HL-60 (cell line): ENCODE data around the gene CAD.
A peak's percentile ranks its signal among the peaks of the same experiment; 100 is the strongest.

Source experiments
- DNase-seq, 2 experiments: peaks; one replicate each; pipeline ENCODE4 v3.0.0-alpha.2; 2010 to 2020; ENCODE audit warnings: low read depth in 1 of 2, low spot score in 1 of 2
- H3K27ac ChIP-seq: fragments of 250-450 bp; sonication (Bioruptor Pico); replicated peaks from 2 replicates; pipeline ENCODE4 v1.5.1; 2020; ENCODE audit warnings: mild to moderate bottlenecking, moderate library complexity
- H3K27me3 ChIP-seq: fragments of 250-450 bp; sonication (Bioruptor Pico); 2 replicates; pipeline ENCODE4 v1.5.1; 2021; ENCODE audit warnings: mild to moderate bottlenecking, moderate library complexity; ENCODE audit not compliant: insufficient read depth, poor library complexity, severe bottlenecking
- H3K4me3 ChIP-seq: replicated peaks from 2 replicates; pipeline ENCODE4 v1.5.1; 2011; ENCODE audit warnings: mild to moderate bottlenecking, control low read depth, low read length; ENCODE audit not compliant: insufficient read depth
- CTCF ChIP-seq: IDR thresholded peaks from one replicate; pipeline ENCODE4 v1.5.1; 2011; ENCODE audit warnings: low read length, control low read depth, inconsistent platforms; ENCODE audit not compliant: insufficient read depth
- GABPA ChIP-seq: IDR thresholded peaks from 2 replicates; pipeline ENCODE4 v1.6.1; 2012; ENCODE audit warnings: low read depth
- POLR2AphosphoS5 ChIP-seq: IDR thresholded peaks from 2 replicates; pipeline ENCODE4 v1.6.1; 2012; ENCODE audit warnings: low read depth
- REST ChIP-seq: IDR thresholded peaks from 2 replicates; pipeline ENCODE4 v1.6.1; 2012; ENCODE audit warnings: low read depth; ENCODE audit not compliant: insufficient replicate concordance
- SPI1 ChIP-seq: IDR thresholded peaks from 2 replicates; pipeline ENCODE4 v1.6.1; 2012; ENCODE audit warnings: low read depth, mild to moderate bottlenecking, borderline replicate concordance

The CAD gene

GRCh38 chr2:27211943-27212625 lies 5.1 kb upstream of the CAD start, which contains the start of the genes ATRAID and SLC5A6:
TSS of gene ATRAID (plus strand) at chr2:27212041. CDS start at chr2:27212369, 328 bp downstream.
TSS of gene SLC5A6 (minus strand) at chr2:27212268. CDS start at chr2:27207650, 4,618 bp downstream.
- Histone ChIP-seq H3K27me3 (no peaks in the 10 kb centered on the region), H3K27ac (peak within 1 kb of the TSS; percentile 98), H3K4me3 (peak within 1 kb of the TSS; percentile 87)
- peak; percentile 81 to 85 for DNase-seq
- TF ChIP-seq CTCF = no peak
- peak; percentile 68 for TF ChIP-seq REST
- peak; percentile 70 for TF ChIP-seq POLR2AphosphoS5
- TF ChIP-seq GABPA = peak; percentile 65; the same call in 1 of the 2 replicates
- no peak for TF ChIP-seq SPI1

- H3K27me3 ChIP-seq = no peaks in the 10 kb centered on the region
- TF ChIP-seq SPI1 = no peak
- no peak for TF ChIP-seq REST
- TF ChIP-seq GABPA = no peak
- DNase-seq = peak in 1 of 2 experiments; percentile 59
- peak overlapping the region; percentile 98 for H3K27ac ChIP-seq
- peak overlapping the region; percentile 87 for H3K4me3 ChIP-seq
Observed at GRCh38 chr2:27212626-27213471, 4.3 kb upstream of the CAD start.

- no peak for TF ChIP-seq CTCF
- DNase-seq = no peak
- Histone ChIP-seq H3K27ac (no peak overlapping the region), H3K4me3 (no peak overlapping the region), H3K27me3 (no peaks in the 10 kb centered on the region)
Observed at GRCh38 chr2:27214941-27215340, 2.2 kb upstream of the CAD start.

- Histone ChIP-seq H3K27ac (peak overlapping the region; percentile 88), H3K27me3 (no peaks in the 10 kb centered on the region), H3K4me3 (peak overlapping the region; percentile 61)
- TF ChIP-seq CTCF = no peak
- no peak for TF ChIP-seq POLR2AphosphoS5
- TF ChIP-seq REST = no peak
- no peak for DNase-seq
Observed at GRCh38 chr2:27216416-27217137, 592 bp upstream of the CAD start.
